ENCODE measurements around the gene ALKBH5. TPM values are rescaled to one million over a fixed set of nuclear protein-coding genes. Genes with fewer than 3 reads are reported as not detected.

Gene ALKBH5
- total and polyA plus RNA-seq, 9 of the 15 experiments (the other 6 are each of a cell fraction or from before 2014, with no cell fraction given) = 11.4 to 70.0 (median 47.4) TPM

GRCh38 chr17:18237461-18237860, 53.8 kb downstream of the ALKBH5 start (continued):
- TF ChIP-seq VEZF1 (CRISPR knock-in tag; IDR thresholded peaks at IDR 0.05) = no peak
- TF ChIP-seq KHSRP (IDR thresholded peaks at IDR 0.05) = no peak
- TF ChIP-seq THRAP3 (IDR thresholded peaks at IDR 0.05; ENCODE audit: borderline replicate concordance) = no peak
- TF ChIP-seq ZHX1 (conservative IDR thresholded peaks at IDR 0.05; ENCODE audit: low read length) = no peak

- POLR2A ChIA-PET = interaction anchor here (0.9 kb wide), 2 partner anchors 9 to 10 kb away, joined by 4 read pairs; no protein-coding TSS in a partner anchor
- TF ChIP-seq MCM7 (IDR thresholded peaks at IDR 0.05) (no peak), ZNF354B (CRISPR knock-in tag; IDR thresholded peaks at IDR 0.05) (no peak), POLR2AphosphoS2 (IDR thresholded peaks at IDR 0.05; ENCODE audit: low read length) (no peak), RREB1 (CRISPR knock-in tag; IDR thresholded peaks at IDR 0.05) (no peak), ARID3B (CRISPR knock-in tag; IDR thresholded peaks at IDR 0.05; ENCODE audit: borderline replicate concordance) (no peak)
These were observed 54.7 kb downstream of the ALKBH5 start for GRCh38 chr17:18238299-18238698.

More at GRCh38 chr17:18238299-18238698, 54.7 kb downstream of the ALKBH5 start:
- Histone ChIP-seq H2AFZ (ENCODE audit: low read depth, low read length) (no peak overlapping the region), H3K27me3 (ENCODE audit: control insufficient read depth in 2 of 2, insufficient read depth in 2 of 2, low read length in 2 of 2) (no peaks in the 10 kb centered on the region), H3K9me1 (ENCODE audit: control insufficient read depth, insufficient read depth, low read length) (no peaks in the 10 kb centered on the region), H3K4me1 (replicated peaks in 1 of 2; ENCODE audit: control insufficient read depth in 2 of 2, insufficient read depth in 2 of 2, low read length in 2 of 2) (peaks cover 0 to 18% of the 10 kb centered on the region in 2 experiments; a peak in 1 of 5 replicates), H3K79me2 (ENCODE audit: control insufficient read depth, insufficient read depth, low read length) (no peaks in the 10 kb centered on the region), H4K20me1 (replicated peaks; ENCODE audit: control insufficient read depth, insufficient read depth, low read length) (no peaks in the 10 kb centered on the region), H3K4me2 (ENCODE audit: insufficient read depth, low read length) (no peak overlapping the region), H3K4me3 (no peak overlapping the region), H3K36me3 (ENCODE audit: control insufficient read depth, insufficient read depth, low read length) (no peaks in the 10 kb centered on the region), H3K27ac (ENCODE audit: extremely low read depth, low read depth, low read length) (no peak overlapping the region), H3K9me3 (replicated peaks; ENCODE audit: control insufficient read depth, insufficient read depth, low read depth, low read length) (no peaks in the 10 kb centered on the region), H3K9ac (ENCODE audit: insufficient read depth in 1 of 2, low read depth in 2 of 2, low read length in 2 of 2) (no peak overlapping the region)
- in situ Hi-C loops (cut with MboI) = no loop called here
- CTCF ChIA-PET (ENCODE audit: low intra/inter-chr PET ratio) = no interaction called here
- ATAC-seq (no peak), DNase-seq (ENCODE audit: extremely low read depth in 1 of 4, low spot score in 3 of 4) (no peak), FAIRE-seq (no peak)
- intact Hi-C loops (cut with micrococcal nuclease) = no loop called here
- BruUV-seq (replicated peaks) = no TSS peak
- WGBS (ENCODE audit: insufficient coverage, low coverage, missing lambda C conversion rate) = 95% methylated on average over 11 of the region's 18 CpGs
